ENCODE data around the gene TULP4.

Gene TULP4

GRCh38 chr6:158312165-158312564 is at the start of gene TULP4:
TSS of gene TULP4 (plus strand) at chr6:158312465. CDS start at chr6:158314017, 1,552 bp downstream.
- no peak for DNase-seq (ENCODE audit: extremely low read depth in 1 of 2, low read depth in 1 of 2)

- no peak for DNase-seq (ENCODE audit: extremely low read depth in 1 of 2, low read depth in 1 of 2)
Measured at GRCh38 chr6:158262755-158263154, 49.5 kb upstream of the TULP4 start.

- DNase-seq (ENCODE audit: extremely low read depth in 1 of 2, low read depth in 1 of 2), result no peak
Measured at GRCh38 chr6:158264180-158264579, 48.1 kb upstream of the TULP4 start.

- no peak for DNase-seq (ENCODE audit: extremely low read depth in 1 of 2, low read depth in 1 of 2)
Measured at GRCh38 chr6:158266131-158266530, 46.1 kb upstream of the TULP4 start.

- DNase-seq (ENCODE audit: extremely low read depth in 1 of 2, low read depth in 1 of 2), result no peak
Measured at GRCh38 chr6:158268361-158269147, 43.7 kb upstream of the TULP4 start.

GRCh38 chr6:158269657-158270056 is 42.6 kb upstream of the TULP4 start:
- DNase-seq (ENCODE audit: extremely low read depth in 1 of 2, low read depth in 1 of 2), result no peak

- DNase-seq (ENCODE audit: extremely low read depth in 1 of 2, low read depth in 1 of 2), result no peak
Measured at GRCh38 chr6:158270389-158271127, 41.7 kb upstream of the TULP4 start.

GRCh38 chr6:158272324-158272723 is 39.9 kb upstream of the TULP4 start:
- DNase-seq (ENCODE audit: extremely low read depth in 1 of 2, low read depth in 1 of 2), result no peak

GRCh38 chr6:158278004-158278403 is 34.3 kb upstream of the TULP4 start:
- DNase-seq (ENCODE audit: extremely low read depth in 1 of 2, low read depth in 1 of 2), result no peak

- no peak for DNase-seq (ENCODE audit: extremely low read depth in 1 of 2, low read depth in 1 of 2)
Measured at GRCh38 chr6:158279615-158280014, 32.6 kb upstream of the TULP4 start.

GRCh38 chr6:158283304-158283980 is 28.8 kb upstream of the TULP4 start:
- DNase-seq (ENCODE audit: extremely low read depth in 1 of 2, low read depth in 1 of 2), result no peak

- no peak for DNase-seq (ENCODE audit: extremely low read depth in 1 of 2, low read depth in 1 of 2)
Measured at GRCh38 chr6:158284007-158284875, 28.0 kb upstream of the TULP4 start.

GRCh38 chr6:158284876-158285655 is 27.2 kb upstream of the TULP4 start:
- DNase-seq (ENCODE audit: extremely low read depth in 1 of 2, low read depth in 1 of 2), result no peak

GRCh38 chr6:158285656-158286021 is 26.6 kb upstream of the TULP4 start:
- no peak for DNase-seq (ENCODE audit: extremely low read depth in 1 of 2, low read depth in 1 of 2)

GRCh38 chr6:158286413-158286812 is 25.9 kb upstream of the TULP4 start:
- DNase-seq (ENCODE audit: extremely low read depth in 1 of 2, low read depth in 1 of 2), result no peak

GRCh38 chr6:158287047-158287446 is 25.2 kb upstream of the TULP4 start:
- no peak for DNase-seq (ENCODE audit: extremely low read depth in 1 of 2, low read depth in 1 of 2)

GRCh38 chr6:158290040-158290439 is 22.2 kb upstream of the TULP4 start:
- no peak for DNase-seq (ENCODE audit: extremely low read depth in 1 of 2, low read depth in 1 of 2)

- peak in 1 of 2 donors; percentile 27 for DNase-seq (ENCODE audit: extremely low read depth in 1 of 2, low read depth in 1 of 2)
Measured at GRCh38 chr6:158290659-158291058, 21.6 kb upstream of the TULP4 start.

- DNase-seq (ENCODE audit: extremely low read depth in 1 of 2, low read depth in 1 of 2), result no peak
Measured at GRCh38 chr6:158292016-158292415, 20.2 kb upstream of the TULP4 start.

- no peak for DNase-seq (ENCODE audit: extremely low read depth in 1 of 2, low read depth in 1 of 2)
Measured at GRCh38 chr6:158293122-158293521, 19.1 kb upstream of the TULP4 start.
